ENCODE results near the gene CD276. TPM values are rescaled to one million over a fixed set of nuclear protein-coding genes. Genes with fewer than 3 reads are reported as not detected.
A peak's percentile ranks its signal among the peaks of the same experiment; 100 is the strongest.
"Not testable (repeated sequence)": the region's sequence is repeated elsewhere in the genome, so short reads cannot be mapped to it uniquely, and the experiment has no call there.

CD276 gene
- polyA plus RNA-seq, 1 experiment: 107 TPM

GRCh38 chr15:73697033-73697467 is 12.9 kb downstream of the CD276 start:
- H3K27me3 ChIP-seq (ENCODE audit: control insufficient read depth, insufficient read depth, low read length): no peaks in the 10 kb centered on the region
- CTCF ChIA-PET: interaction anchor here (1.4 to 14.3 kb wide), 5 partner anchors 8 to 136 kb away, joined by 3 to 316 read pairs (median 48); partner anchors contain the start of genes CD276 and NPTN
- H3K4me3 ChIP-seq (ENCODE audit: low read depth, low read length): no peak overlapping the region

GRCh38 chr15:73699249-73700040 is 15.3 kb downstream of the CD276 start:
- POLR2A ChIA-PET: no interaction called here
- Histone ChIP-seq H3K36me3 (ENCODE audit: control insufficient read depth, insufficient read depth, low read length) (peaks cover 16% of the 10 kb centered on the region), H3K4me3 (ENCODE audit: low read depth, low read length) (no peak overlapping the region), H3K27me3 (ENCODE audit: control insufficient read depth, insufficient read depth, low read length) (no peaks in the 10 kb centered on the region)
- TF ChIP-seq CTCF (IDR thresholded peaks at IDR 0.05; ENCODE audit: insufficient read depth, low read depth, low read length): no peak
- CTCF ChIA-PET: interaction anchor here (0.6 to 14.3 kb wide), 31 partner anchors 8 to 415 kb away, joined by 3 to 316 read pairs (median 4); partner anchors contain the start of genes CD276 and NPTN
- no peak for DNase-seq (ENCODE audit: low read depth)

More at GRCh38 chr15:73697033-73697467, 12.9 kb downstream of the CD276 start:
- H3K36me3 ChIP-seq (ENCODE audit: control insufficient read depth, insufficient read depth, low read length): peaks cover 6% of the 10 kb centered on the region
- POLR2A ChIA-PET: interaction anchor here (1.0 kb wide), 1 partner anchor 11 kb away, joined by 4 read pairs; no protein-coding TSS in a partner anchor
- TF ChIP-seq CTCF (IDR thresholded peaks at IDR 0.05; ENCODE audit: insufficient read depth, low read depth, low read length): no peak
- DNase-seq (ENCODE audit: low read depth): no peak

- ChIA-PET CTCF (interaction anchor here (0.6 to 14.3 kb wide), 32 partner anchors 9 to 415 kb away, joined by 3 to 316 read pairs (median 4); partner anchors contain the start of genes CD276 and NPTN), POLR2A (no interaction called here)
- Histone ChIP-seq H3K36me3 (ENCODE audit: control insufficient read depth, insufficient read depth, low read length) (peaks cover 21% of the 10 kb centered on the region), H3K4me3 (ENCODE audit: low read depth, low read length) (no peak overlapping the region), H3K27me3 (ENCODE audit: control insufficient read depth, insufficient read depth, low read length) (no peaks in the 10 kb centered on the region)
- TF ChIP-seq CTCF (IDR thresholded peaks at IDR 0.05; ENCODE audit: insufficient read depth, low read depth, low read length): peak; percentile 92
- DNase-seq (ENCODE audit: low read depth): no peak
Observed at GRCh38 chr15:73700041-73700842, 16.1 kb downstream of the CD276 start.

GRCh38 chr15:73702311-73703239 is 18.4 kb downstream of the CD276 start:
- H3K4me3 ChIP-seq (ENCODE audit: low read depth, low read length); POLR2A ChIA-PET; DNase-seq (ENCODE audit: low read depth); H3K27me3 ChIP-seq (ENCODE audit: control insufficient read depth, insufficient read depth, low read length): not testable (repeated sequence)
- peaks cover 35% of the 10 kb centered on the region for H3K36me3 ChIP-seq (ENCODE audit: control insufficient read depth, insufficient read depth, low read length)
- CTCF ChIA-PET: interaction anchor here (0.6 to 14.3 kb wide), 4 partner anchors 21 to 156 kb away, joined by 3 to 316 read pairs (median 102); partner anchors contain the start of genes CD276 and NPTN

- H3K27me3 ChIP-seq (ENCODE audit: control insufficient read depth, insufficient read depth, low read length); H3K4me3 ChIP-seq (ENCODE audit: low read depth, low read length); POLR2A ChIA-PET; DNase-seq (ENCODE audit: low read depth): not testable (repeated sequence)
- H3K36me3 ChIP-seq (ENCODE audit: control insufficient read depth, insufficient read depth, low read length): peaks cover 40% of the 10 kb centered on the region
- CTCF ChIA-PET: interaction anchor here (0.6 to 14.3 kb wide), 7 partner anchors 12 to 1858 kb away, joined by 3 to 316 read pairs (median 7); partner anchors contain the start of genes CD276 and NPTN
Observed at GRCh38 chr15:73703601-73704000, 19.4 kb downstream of the CD276 start.

- DNase-seq (ENCODE audit: low read depth); H3K4me3 ChIP-seq (ENCODE audit: low read depth, low read length); H3K27me3 ChIP-seq (ENCODE audit: control insufficient read depth, insufficient read depth, low read length): not testable (repeated sequence)
- CTCF ChIA-PET: interaction anchor here (0.6 to 14.3 kb wide), 26 partner anchors 8 to 461 kb away, joined by 3 to 316 read pairs (median 5); partner anchors contain the start of genes CD276 and NPTN
- POLR2A ChIA-PET: interaction anchor here (0.6 kb wide), 1 partner anchor 70 kb away, joined by 3 read pairs; no protein-coding TSS in a partner anchor
- H3K36me3 ChIP-seq (ENCODE audit: control insufficient read depth, insufficient read depth, low read length): peaks cover 42% of the 10 kb centered on the region
Observed at GRCh38 chr15:73704142-73704868, 20.1 kb downstream of the CD276 start.

All from BJ (cell line).